GM21367 (cell line): ENCODE measurements around the gene ZIC2.
"Not testable (repeated sequence)": the region's sequence is repeated elsewhere in the genome, so short reads cannot be mapped to it uniquely, and the experiment has no call there.

Experiments
- ATAC-seq: cut with Tn5 transposase; IDR thresholded peaks from one replicate; pipeline ENCODE4 v1.9.1; 2021; ENCODE audit not compliant: unreplicated experiment

The ZIC2 gene

DNA sequence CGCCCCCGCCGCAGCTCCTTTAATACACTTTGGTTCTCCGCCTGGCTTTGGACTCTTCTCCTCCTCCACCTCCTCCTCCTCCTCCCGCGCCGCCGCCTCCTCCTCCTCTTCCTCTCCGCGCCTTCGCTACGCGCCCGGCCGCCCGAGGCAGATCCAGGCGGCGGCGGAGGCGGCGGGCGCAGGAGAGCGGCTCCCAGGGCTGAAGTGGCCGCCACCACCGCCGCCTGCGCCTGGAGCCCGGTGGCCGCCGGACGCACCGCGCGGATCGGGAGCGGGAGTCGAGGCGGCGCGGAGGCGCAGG lies at the start of gene ZIC2:
Gene ZIC2 (plus strand): TSS at position 50 of the 301 bp plus-strand sequence. CDS start 281 bp downstream, outside the sequence.
- ATAC-seq = no peak

DNA sequence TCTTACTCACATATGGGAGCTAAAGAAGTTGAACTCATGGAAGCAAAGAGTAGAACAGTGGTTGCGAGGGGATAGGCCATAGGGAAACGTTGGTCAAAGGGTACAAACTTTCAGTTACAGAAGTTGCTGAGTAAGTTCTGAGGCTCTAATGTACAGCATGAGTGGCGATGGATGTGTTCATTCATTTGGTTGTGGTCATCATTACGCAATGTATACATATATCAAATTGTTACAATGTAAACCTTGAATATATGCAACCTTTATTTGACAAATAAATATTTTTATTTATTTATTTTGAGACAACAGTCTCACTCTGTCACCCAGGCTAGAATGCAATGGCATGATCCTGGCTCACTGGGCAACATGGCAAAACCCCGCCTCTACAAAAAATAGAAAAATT lies 48.7 kb upstream of the ZIC2 start:
- ATAC-seq = no peak

DNA sequence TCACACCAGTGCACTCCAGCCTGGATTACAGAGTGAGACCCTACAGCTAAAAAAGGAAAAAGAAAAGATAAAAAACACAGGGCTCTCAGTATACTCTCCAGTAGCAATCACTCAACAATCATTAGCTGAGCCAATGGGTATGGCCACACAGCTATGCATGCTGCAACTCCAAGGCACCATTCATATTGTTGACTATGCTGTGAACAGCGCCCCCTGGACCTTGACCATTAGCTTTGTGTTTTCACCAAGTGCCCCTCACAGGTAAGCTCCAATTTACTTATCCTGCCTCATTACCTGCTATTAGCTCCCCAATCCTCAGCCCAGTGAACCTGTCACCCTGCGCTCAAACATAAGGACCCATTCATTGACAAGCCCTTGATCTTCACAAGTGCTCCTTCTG lies 45.8 kb upstream of the ZIC2 start:
- no peak for ATAC-seq

DNA sequence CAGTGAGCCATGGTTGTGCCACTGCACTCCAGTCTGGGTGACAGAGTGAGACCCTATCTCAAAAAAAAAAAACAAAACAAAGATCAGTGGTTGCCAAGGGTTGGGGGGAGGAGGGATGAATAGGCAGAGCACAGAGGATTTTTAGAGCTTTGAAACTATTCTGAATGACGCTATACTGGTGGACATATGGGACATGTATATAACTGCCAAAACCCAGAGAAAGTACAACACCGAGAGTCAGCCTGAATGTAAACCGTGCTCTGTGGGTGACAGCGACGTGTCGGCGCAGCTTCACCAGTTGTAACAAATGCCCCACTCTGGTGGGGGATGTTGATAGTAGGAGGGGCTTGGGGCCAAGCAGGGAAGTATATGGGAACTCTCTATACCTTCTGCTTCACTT lies 42.9 kb upstream of the ZIC2 start:
- no peak for ATAC-seq

DNA sequence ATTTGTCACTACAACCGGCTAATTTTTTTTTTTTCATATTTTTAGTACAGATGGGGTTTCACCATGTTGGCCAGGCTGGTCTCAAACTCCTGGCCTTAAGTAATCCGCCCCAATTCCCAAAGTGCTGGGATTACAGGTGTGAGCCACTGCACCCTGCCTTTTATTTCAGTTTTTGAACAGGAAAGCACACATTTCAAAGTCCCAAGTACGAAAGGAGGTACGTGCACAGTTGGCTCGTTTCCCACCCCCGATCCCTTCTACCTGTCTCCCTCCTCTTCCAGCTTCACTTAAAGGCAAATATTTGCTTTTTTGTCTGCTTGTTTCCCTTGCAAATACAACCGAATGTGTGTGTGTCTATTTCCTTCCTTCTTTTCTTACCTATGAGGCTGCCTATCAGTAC lies 40.5 kb upstream of the ZIC2 start:
- ATAC-seq = no peak

DNA sequence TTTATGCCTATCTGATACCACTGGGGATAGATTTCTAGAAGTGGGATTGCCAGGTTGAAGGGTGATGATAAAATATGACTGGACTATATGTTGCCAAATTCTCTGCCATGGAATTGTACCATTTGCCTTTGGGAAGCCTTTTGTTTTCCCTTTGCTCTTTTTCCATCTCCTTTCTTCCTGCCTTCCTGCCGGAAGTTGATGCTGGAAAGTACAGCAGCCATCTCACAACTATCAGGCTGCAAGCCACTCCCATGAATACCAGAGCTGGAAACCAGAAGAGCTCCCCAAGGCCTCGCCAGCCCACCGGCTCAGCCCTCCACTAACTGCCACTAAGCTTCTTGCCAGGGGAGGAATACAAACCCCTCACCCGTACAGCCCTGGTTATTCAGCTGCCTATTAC lies 39.7 kb upstream of the ZIC2 start:
- no peak for ATAC-seq

DNA sequence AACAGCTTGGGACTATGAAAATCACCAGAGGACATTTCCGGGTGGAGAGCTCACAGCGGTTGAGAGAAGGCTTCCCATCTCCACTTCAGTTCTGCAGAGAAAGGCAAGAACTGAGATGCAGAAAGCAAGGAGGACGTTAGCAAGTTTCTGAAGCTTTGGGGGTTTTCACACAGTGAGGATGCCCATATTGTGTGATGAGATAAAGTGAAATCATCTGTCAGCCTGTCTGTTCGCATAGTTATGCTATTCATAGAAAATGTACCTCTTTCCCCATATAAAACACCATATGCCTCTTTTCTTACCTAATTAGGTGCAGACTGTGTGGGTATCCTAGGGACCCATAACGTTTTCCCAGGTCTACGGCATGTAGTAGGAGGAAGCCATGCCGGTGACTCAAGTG lies 37.5 kb upstream of the ZIC2 start:
- no peak for ATAC-seq

DNA sequence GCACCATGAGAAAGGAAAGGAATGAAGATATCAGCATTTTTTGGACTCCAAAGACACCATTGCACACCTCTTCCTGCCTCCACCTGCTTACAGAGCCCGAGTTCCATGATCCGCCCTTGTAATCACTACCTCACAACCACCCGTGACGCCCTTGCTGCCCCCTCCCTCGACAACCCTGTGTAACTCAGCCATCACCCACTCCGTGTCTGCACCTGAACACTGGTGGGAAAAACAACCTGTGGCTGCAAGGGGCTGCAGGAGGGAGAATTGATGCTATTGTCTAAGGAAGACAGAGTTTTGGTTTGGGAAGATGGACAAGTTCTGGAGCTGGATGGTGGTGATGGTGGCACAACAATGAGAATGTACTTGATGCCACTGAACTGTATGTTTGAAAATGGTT lies 37.0 kb upstream of the ZIC2 start:
- no peak for ATAC-seq

DNA sequence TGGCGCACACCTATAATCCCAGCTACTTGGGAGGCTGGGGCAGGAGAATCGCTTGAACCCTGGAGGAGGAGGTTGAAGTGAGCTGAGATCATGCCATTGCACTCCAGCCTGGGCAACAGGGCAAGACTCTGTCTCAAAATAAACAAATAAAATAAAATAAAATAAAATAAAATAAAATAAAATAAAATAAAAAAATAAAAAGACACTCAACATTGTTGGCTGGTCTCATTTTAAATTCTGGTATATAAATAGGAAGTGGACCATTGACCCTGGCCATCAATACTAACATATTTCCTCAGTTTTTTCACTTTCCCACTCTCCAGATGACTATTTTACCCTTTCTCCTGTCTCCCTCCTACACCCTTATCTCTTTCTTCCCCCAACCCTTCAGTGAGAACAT lies 36.1 kb upstream of the ZIC2 start:
- not testable (repeated sequence) for ATAC-seq

DNA sequence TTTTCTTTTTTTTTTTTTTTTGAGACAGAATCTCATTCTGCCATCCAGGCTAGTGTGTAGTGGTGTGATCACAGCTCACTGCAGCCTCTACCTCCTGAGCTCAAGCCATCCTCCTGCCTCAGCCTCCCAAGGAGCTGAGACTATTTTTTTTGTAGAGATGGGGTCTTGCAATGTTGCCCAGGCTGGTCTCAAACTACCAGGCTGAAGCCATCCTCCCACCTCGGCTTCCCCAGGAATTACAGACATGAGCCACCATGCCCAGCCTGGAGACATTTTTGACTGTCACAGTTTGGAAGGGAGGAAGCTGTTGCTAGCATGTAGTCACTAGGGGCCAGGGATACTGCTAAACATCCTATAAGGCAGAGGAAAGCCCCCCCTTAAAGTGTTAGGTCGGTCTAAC lies 33.9 kb upstream of the ZIC2 start:
- no peak for ATAC-seq

DNA sequence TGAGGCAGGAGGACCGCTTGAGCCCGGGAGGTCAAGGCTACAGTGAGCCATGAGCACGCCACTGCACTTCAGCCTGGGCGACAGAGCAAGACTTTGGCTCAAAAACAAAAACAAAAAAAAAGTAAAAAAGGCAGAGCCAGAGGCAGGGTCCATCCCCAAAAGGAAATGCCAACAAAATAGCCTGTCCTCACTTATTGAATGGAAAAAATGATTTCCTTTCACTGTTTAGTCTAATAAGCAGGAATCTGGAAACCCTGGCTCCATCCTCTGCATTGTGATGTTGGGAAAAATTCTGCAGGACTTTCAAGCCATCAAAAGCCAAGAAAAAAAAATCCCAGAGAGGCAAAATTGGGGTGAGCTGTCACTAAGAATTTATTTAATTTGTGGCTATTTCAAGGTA lies 33.2 kb upstream of the ZIC2 start:
- no peak for ATAC-seq

DNA sequence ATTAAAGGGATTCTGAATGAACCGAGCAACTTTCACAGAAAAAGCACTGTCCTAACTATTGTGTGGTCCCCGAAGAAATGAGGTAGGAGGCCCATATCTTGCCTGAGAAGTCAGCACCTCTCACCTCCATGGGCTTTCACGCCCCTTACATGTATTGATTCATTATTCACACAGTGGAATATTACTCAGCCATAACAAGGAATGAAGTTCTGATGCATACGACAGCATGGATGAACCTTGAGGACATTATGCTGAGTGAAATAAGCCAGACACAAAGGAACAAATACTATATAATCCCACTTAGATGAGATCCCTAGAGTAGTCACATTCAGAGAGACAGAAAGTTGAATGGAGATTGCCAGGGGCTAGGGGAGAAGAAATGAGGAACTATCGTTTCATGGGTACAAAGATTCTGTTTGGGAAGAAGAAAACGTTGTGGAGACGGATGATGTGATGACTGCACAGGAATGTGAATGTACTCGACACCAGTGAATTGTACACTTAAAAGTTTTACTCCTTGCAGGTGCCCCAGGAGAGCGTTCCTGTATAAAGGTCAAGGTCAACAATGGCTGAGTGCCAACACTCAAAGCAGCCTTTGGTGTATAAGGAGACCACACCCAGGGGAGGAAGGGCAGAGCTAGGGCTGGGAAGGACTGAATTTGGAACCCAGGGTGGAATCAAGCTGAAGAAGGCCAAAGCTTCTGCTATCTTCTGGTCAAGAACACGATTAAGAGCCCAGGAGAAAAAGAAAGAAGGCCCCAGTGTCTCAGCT lies 32.5 kb upstream of the ZIC2 start:
- no peak for ATAC-seq

DNA sequence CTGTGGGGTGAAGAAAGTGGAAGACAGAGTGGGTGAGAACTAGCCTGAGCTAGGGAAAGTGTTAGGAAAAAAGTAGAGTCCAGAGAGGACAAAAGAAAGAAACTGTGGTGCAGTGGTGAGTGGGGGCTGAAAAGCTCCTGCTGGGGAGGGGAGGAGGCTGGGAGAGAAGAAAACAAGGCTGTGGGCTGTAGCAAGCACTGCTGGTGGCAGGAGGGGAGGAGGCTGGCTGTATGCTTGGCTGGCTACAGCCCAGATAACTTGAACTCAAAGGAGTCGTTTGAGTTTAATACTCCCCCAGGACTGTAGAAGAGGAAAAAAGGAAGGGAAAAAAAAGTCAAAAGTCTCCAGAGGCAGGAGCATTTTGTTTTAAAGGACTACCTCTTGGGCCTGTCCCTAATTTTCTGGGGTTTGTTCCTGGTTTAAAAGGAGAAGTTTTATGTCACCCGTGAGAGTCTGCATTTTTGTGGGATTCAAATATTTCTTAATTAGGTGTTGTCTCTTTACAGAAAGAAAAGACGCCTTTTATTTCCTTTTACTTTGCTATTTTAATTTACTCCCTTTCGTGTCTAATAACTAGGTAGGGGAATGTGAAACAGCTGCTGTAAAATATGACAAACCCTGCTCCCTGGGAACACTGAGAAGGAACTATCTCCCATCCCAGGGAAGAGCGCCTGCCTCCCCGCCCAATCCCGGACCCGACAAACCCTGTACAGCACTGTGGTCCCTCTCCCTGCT lies 31.7 kb upstream of the ZIC2 start:
- ATAC-seq = no peak

DNA sequence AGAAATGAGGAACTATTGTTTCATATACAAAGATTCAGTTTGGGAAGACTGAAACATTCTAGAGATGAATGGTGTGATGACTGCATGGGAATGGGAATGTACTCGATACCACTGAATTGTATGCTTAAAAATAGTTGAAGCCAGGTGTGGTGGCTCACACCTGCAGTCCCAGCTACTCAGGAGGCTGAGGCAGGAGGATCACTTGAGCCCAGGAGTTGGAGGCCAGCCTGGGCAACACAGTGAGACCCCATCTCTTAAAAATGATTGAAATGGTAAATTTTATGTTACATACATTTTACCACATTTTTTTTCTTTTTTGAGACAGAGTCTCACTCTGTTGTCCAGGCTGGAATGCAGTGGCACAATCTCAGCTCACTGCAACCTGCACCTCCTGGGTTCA lies 29.9 kb upstream of the ZIC2 start:
- ATAC-seq = not testable (repeated sequence)

DNA sequence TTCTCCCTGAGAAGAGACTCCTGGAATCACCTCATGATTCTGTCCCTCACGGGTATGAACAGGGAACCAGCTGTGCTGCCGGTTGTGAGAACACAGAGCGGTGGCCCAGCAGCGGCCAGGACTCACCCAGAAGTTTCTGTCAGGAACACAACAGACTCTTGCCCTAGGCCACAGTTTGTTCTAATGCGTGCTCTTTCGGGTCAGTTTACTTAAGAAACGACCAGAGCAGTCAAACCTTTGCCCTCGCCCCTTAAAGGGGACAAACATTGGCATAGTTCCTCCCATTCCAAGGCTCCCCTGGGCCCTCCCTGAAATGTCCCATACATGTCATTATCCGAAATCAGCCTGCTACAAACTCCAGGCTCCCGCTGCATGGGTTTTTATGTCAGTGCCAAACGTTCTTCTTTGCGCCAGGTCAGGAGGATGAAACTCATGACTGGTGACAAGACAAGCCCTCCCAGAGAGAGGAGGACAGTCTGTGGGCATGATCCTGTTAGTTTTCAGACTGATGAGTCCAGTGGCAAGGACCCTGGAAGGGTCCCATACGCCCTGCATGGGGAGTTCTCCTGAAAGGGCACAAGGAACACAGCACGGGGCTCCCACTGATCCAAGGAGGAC lies 28.3 kb upstream of the ZIC2 start:
- ATAC-seq = no peak

DNA sequence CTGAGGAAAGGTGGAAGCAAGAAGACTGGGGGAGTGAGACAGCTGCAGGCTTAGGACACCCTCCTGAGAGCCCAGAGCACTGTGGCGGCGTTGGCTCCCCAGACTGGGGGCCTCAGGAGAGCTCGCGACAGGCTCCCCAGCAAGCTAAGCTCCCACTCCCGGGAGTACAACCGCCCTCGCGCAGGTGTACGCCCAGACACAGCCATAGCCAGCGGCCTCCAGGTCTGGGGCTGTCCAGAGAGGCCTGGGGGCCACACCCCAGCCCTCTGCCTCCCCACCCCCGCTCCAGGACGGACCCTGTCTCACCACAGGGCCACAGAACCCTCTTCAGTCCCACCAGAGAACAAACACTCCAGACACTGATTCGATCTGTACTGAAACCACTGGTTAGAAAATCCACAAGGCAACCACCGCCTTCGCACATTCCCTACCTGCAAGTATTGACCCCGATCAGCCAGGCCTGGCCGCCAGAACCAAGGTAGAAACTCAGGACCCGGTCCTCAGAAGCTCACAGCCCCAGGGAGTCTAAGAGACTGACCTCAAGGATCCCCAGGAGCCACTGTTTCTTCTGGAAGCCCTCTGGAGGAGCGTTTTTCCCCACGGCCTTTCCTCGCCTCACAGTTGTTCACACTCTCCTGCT lies 26.4 kb upstream of the ZIC2 start:
- ATAC-seq = no peak

DNA sequence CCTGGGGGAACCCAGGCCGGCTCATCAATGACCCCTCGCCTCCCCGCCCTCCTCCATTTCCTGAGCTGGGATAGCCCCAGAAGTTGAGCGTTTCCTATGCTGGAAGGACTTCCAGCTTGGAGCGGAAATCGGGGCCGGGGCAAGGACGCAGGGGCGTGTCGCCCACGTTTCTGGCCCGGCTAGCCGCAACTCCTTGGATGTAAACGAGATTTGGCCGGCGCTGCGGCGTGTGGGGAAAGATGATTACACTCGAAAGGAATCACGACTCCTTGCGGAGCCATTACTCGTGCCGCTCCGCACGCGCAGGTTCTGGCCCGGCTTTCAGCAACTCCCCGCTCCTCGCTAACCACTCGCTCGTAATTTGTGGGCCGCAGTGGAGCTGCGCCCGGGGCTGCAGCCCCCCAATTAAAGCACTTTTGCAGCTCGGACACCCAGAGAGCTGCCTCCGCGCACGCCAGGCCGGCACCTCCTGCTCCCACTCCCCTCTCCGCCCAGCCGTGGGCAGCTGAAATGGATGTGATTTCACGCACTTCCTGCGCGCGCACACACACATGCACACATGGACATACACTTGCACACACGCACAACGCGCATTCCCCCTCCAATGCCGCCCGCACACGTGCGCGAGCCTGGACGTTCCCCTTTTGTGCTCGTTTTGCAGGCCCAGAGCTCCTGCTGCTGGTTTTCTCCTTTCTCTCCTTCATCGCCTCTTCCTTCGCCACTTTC lies 25.7 kb upstream of the ZIC2 start:
- ATAC-seq = no peak

DNA sequence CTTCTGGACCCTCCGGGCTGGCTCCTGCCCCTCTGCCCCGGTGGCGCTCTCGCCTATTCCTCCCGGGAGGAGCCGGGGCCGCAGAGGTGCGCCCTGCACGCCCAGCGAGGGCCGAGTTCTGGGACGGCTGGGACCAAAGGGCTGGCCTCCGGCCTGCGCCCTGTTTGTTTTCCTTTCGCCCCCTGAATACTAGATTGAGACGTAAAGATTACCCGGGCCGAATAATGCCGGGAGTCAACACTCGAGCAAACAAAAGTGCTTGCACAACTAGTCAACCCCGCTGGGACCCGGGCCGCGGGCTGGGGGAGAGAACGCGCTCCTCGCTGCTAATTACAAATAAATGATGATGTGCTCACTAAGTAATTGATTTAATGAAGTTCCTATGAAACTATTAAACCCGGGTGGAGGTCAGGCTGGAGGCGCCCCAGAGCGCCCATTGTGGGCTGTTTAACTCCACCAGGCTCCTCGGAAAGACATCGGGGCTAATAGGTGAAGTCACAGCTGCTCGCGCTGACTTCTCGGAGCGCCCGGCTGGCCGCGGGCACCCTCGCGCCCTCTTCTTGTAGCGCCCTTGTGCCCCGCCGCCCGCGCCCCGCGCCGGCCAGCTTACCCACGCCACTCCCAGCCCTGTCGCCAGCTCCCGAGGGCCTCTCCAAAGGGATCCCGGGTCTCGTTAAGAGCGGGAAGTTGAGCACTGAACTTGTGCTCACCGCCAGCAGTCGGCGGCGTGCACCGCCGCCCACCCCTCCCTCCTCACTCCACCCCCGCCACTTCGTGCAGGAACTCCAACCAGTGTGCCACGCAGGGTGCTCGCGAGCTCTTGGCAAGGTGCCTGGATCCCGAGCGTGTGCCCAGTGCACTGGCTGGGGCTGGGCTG lies 24.9 kb upstream of the ZIC2 start:
- no peak for ATAC-seq

DNA sequence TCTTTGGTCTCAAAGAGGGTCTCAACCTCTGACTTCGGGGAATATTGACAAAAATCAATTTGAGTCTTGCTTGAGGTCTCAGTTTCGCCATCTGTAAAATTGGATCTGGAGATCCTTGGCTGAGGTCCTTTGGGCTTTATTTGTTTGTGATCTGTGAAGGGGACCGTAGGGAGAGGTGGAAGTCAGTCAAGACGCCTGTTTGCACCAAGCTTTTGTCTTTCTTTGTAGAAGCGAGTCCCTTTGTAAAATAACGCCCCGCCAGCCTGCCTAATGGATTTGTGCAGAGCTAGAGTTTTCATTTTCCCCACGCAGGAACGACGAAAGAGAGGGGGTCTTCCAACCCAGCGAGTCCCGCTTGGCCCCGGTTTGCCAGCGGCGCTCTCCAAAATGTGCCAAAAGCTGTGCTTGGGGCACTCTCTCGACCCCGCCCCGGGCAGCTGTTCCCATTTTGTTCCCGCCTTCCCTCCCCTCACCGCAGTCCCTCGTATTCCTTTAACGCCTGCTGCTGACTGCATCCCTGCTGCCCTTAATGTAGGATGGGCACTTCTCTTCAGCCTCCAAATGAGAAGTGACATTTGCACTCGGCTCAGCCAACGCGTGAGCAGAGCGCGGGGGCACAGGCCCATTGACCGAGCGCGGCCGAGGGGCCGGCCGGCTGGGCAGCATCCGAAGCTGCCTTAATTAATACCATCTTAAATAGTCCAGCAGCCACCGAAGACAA lies 23.0 kb upstream of the ZIC2 start:
- ATAC-seq = no peak

DNA sequence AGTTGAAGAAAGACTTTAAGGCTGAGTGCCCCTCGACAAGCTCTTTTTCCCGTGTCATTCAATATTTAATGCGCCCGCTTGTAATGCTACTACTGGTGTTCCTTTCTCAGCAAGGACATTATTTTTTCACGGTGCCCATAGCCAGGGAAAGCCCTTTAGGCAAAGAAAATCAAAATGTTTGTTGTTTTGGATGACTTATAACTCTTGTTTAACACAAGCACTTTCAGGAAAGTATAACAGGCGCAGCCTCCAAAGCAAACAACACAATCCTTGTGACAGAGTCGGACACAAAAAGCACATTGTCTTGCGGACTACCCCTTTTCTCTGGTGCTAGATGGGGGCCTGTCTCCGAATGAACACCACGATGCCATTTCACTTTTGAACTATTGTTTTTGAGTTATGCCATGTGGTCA lies 22.5 kb upstream of the ZIC2 start:
- ATAC-seq = no peak
